NB4 (cell line): ENCODE results near the gene LDLRAD4.

ENCODE experiments used
- DNase-seq: peaks from one replicate; pipeline ENCODE4 v3.0.0; 2010; ENCODE audit warnings: low read depth
- H3K4me3 ChIP-seq: one replicate; pipeline ENCODE4 v1.5.1; 2011; ENCODE audit warnings: mild to moderate bottlenecking, low read depth, low read length, moderate library complexity
- CTCF ChIP-seq: IDR thresholded peaks from one replicate; pipeline ENCODE4 v1.5.1; 2012; ENCODE audit warnings: low read depth, low read length
- MAX ChIP-seq: IDR thresholded peaks from 2 replicates; pipeline ENCODE4 v1.6.1; 2011; ENCODE audit warnings: low read depth, low read length
- MYC ChIP-seq: IDR thresholded peaks from 2 replicates; pipeline ENCODE4 v1.6.1; 2011; ENCODE audit warnings: low read depth, low read length
- POLR2A ChIP-seq: IDR thresholded peaks from 2 replicates; pipeline ENCODE4 v1.6.1; 2011; ENCODE audit warnings: mild to moderate bottlenecking; ENCODE audit not compliant: insufficient read length; ENCODE audit errors: extremely low read depth

Gene LDLRAD4

GRCh38 chr18:13366541-13366940, 148.0 kb downstream of the LDLRAD4 start:
- TF ChIP-seq POLR2A (no peak), MYC (no peak), CTCF (no peak), MAX (no peak)
- no peak overlapping the region for H3K4me3 ChIP-seq
- DNase-seq, result no peak

GRCh38 chr18:13366962-13367892, 148.7 kb downstream of the LDLRAD4 start:
- TF ChIP-seq CTCF (no peak), MAX (no peak), POLR2A (no peak), MYC (no peak)
- no peak overlapping the region for H3K4me3 ChIP-seq
- no peak for DNase-seq

- TF ChIP-seq CTCF (no peak), POLR2A (no peak), MYC (no peak), MAX (no peak)
- DNase-seq, result no peak
- no peak overlapping the region for H3K4me3 ChIP-seq
These were observed 149.7 kb downstream of the LDLRAD4 start for GRCh38 chr18:13368080-13368813.

GRCh38 chr18:13369353-13369752, 150.8 kb downstream of the LDLRAD4 start:
- no peak overlapping the region for H3K4me3 ChIP-seq
- DNase-seq, result no peak
- TF ChIP-seq MYC, result no peak
- no peak for TF ChIP-seq POLR2A
- TF ChIP-seq CTCF, result no peak
- no peak for TF ChIP-seq MAX

GRCh38 chr18:13369756-13370510, 151.4 kb downstream of the LDLRAD4 start:
- H3K4me3 ChIP-seq, result no peak overlapping the region
- TF ChIP-seq MYC (no peak), MAX (no peak), CTCF (no peak), POLR2A (no peak)
- no peak for DNase-seq
